HFFc6 (cell line): ENCODE results near the gene D2HGDH. TPM values are rescaled to one million over a fixed set of nuclear protein-coding genes. Genes with fewer than 3 reads are reported as not detected.

Experiments
- DNase-seq: peaks from one replicate; pipeline ENCODE4 v3.0.0-alpha.2; 2018
- H3K27ac Mint-ChIP-seq: 2 replicates; pipeline ENCODE4 v1.8.0; 2020; ENCODE audit warnings: mild to moderate bottlenecking, mixed read lengths
- H3K27me3 Mint-ChIP-seq: 2 replicates; pipeline ENCODE4 v1.8.0; 2021; ENCODE audit warnings: mild to moderate bottlenecking, moderate library complexity, mixed read lengths; ENCODE audit not compliant: insufficient read depth
- H3K36me3 Mint-ChIP-seq: 2 replicates; pipeline ENCODE4 v1.8.0; 2021; ENCODE audit warnings: low read depth, mixed read lengths
- H3K4me1 Mint-ChIP-seq: 2 replicates; pipeline ENCODE4 v1.8.0; 2020; ENCODE audit warnings: low read depth, mixed read lengths
- H3K4me3 Mint-ChIP-seq: 2 replicates; pipeline ENCODE4 v1.8.0; 2020; ENCODE audit warnings: mild to moderate bottlenecking, moderate library complexity, mixed read lengths
- H3K9me3 Mint-ChIP-seq: 2 replicates; pipeline ENCODE4 v1.8.0; 2020; ENCODE audit warnings: mild to moderate bottlenecking, mixed read lengths
- CTCF ChIP-seq: fragments of 200-600 bp; sonication (generic); IDR thresholded peaks from 2 replicates; pipeline ENCODE4 v1.5.0; 2021; ENCODE audit warnings: antibody characterized with exemption, mild to moderate bottlenecking
- total RNA-seq, 6 experiments: library from RNA; stranded (reverse); fragmentation: NEBNext Ultra II Directional; extraction: Animal tissue kit (Norgen Biotek cat#: 25700); gene quantifications; 2 replicates in 1 of 6; 3 replicates in 5 of 6; pipeline ENCODE4 v1.2.3, GENCODE V29; 2021

The D2HGDH gene
- total RNA-seq, 6 experiments from 2014 or later, result 14.0 to 21.6 (median 16.4) TPM

DNA sequence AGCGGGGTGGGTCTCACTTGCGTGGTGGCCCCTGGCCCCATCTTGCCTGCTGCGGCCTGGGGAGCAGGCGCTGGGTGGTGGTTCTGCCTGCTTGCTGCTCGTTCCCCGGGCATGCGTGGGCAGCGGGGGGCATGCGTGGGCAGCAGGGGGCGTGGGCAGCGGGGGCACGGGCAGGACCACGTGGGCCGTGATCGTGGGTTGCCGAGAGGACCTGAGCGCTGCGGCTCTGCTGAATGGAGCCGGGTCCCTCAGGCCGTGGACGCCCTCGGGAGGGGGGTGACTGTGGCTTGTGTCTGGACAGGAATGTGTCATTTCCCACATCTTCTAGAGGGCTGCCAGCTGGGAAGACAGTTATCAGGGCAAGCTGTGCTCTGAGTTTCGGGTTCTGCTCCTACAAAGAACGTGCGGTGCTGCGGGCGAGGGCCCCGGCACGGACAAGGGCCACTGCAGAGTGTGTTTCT lies 33.9 kb downstream of the D2HGDH start:
- no peaks in the 10 kb centered on the region for H3K36me3 Mint-ChIP-seq
- no peak for TF ChIP-seq CTCF
- H3K27me3 Mint-ChIP-seq, result peaks cover 1% of the 10 kb centered on the region; the same call in 1 of the 2 replicates
- H3K4me1 Mint-ChIP-seq, result no peaks in the 10 kb centered on the region
- no peak for DNase-seq
- H3K27ac Mint-ChIP-seq, result no peak overlapping the region
- no peaks in the 10 kb centered on the region for H3K9me3 Mint-ChIP-seq
- no peak overlapping the region for H3K4me3 Mint-ChIP-seq

- no peaks in the 10 kb centered on the region for H3K9me3 Mint-ChIP-seq
- no peaks in the 10 kb centered on the region for H3K36me3 Mint-ChIP-seq
- H3K27ac Mint-ChIP-seq, result no peak overlapping the region
- H3K27me3 Mint-ChIP-seq, result peaks cover 1% of the 10 kb centered on the region; the same call in 1 of the 2 replicates
- no peaks in the 10 kb centered on the region for H3K4me1 Mint-ChIP-seq
- no peak for DNase-seq
- TF ChIP-seq CTCF, result no peak
- no peak overlapping the region for H3K4me3 Mint-ChIP-seq
Measured at GRCh38 chr2:241768850-241769249, 34.4 kb downstream of the D2HGDH start.

DNA sequence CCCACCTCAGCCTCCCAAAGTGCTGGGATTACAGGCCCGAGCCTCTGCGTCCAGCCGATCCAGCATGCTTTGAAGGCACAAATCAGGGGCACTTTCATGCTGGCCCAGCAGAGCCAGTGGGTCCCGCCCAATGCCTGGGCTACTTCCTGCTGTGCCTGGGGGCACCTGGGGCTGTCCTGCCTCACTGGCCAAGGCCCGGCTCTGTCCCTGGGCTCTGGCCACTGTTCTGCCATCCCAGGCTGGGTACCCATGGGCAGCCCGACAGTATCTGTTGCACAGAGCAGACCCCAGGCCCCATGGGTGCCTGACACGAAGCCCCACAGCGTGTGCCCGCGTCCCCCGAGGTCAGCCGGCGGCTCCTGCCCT lies 35.4 kb downstream of the D2HGDH start:
- no peak for TF ChIP-seq CTCF
- no peaks in the 10 kb centered on the region; the same call in 1 of the 2 replicates for H3K27me3 Mint-ChIP-seq
- H3K36me3 Mint-ChIP-seq, result no peaks in the 10 kb centered on the region
- peaks cover 4% of the 10 kb centered on the region for H3K4me1 Mint-ChIP-seq
- no peak for DNase-seq
- no peak overlapping the region for H3K27ac Mint-ChIP-seq
- H3K9me3 Mint-ChIP-seq, result no peaks in the 10 kb centered on the region
- H3K4me3 Mint-ChIP-seq, result no peak overlapping the region

- Mint-ChIP-seq H3K36me3 (no peaks in the 10 kb centered on the region), H3K4me1 (peaks cover 9% of the 10 kb centered on the region), H3K27ac (no peak overlapping the region), H3K9me3 (no peaks in the 10 kb centered on the region), H3K4me3 (no peak overlapping the region), H3K27me3 (no peaks in the 10 kb centered on the region; the same call in 1 of the 2 replicates)
- TF ChIP-seq CTCF, result no peak
- no peak for DNase-seq
Measured at GRCh38 chr2:241770185-241770935, 35.9 kb downstream of the D2HGDH start.

- DNase-seq, result no peak
- no peak for TF ChIP-seq CTCF
- Mint-ChIP-seq H3K9me3 (no peaks in the 10 kb centered on the region), H3K36me3 (no peaks in the 10 kb centered on the region), H3K4me3 (no peak overlapping the region), H3K4me1 (peaks cover 10% of the 10 kb centered on the region), H3K27me3 (no peaks in the 10 kb centered on the region; the same call in 1 of the 2 replicates), H3K27ac (no peak overlapping the region)
Measured at GRCh38 chr2:241770936-241771285, 36.5 kb downstream of the D2HGDH start.
